ACHN (cell line): ENCODE results near the gene RPS6KA3.
"Not testable (repeated sequence)": the region's sequence is repeated elsewhere in the genome, so short reads cannot be mapped to it uniquely, and the experiment has no call there.

Experiments used
- DNase-seq: peaks from one replicate; pipeline ENCODE4 v3.0.0-alpha.2; 2015
- in situ Hi-C: cut with HindIII; loops from 2 replicates; pipeline ENCODE4 v1.10.0; 2017; ENCODE audit warnings: low sequenced_read_pairs, low pct_ligation_motif_present, low pct_unique_long_range_greater_than_20kb

The RPS6KA3 gene

GRCh38 chrX:20127440-20127839, 139.3 kb downstream of the RPS6KA3 start:
- DNase-seq, in situ Hi-C loops: not testable (repeated sequence)

- in situ Hi-C loops = not testable (repeated sequence)
Observed at GRCh38 chrX:20126833-20127232, 139.9 kb downstream of the RPS6KA3 start.

GRCh38 chrX:20124964-20125363, 141.7 kb downstream of the RPS6KA3 start:
- DNase-seq = no peak
- in situ Hi-C loops = no loop called here

More at GRCh38 chrX:20126833-20127232, 139.9 kb downstream of the RPS6KA3 start:
- not testable (repeated sequence) for DNase-seq

GRCh38 chrX:20118065-20118824, 148.5 kb downstream of the RPS6KA3 start:
- in situ Hi-C loops = no loop called here
- no peak for DNase-seq

- DNase-seq = no peak
Observed at GRCh38 chrX:20116577-20117240, 150.0 kb downstream of the RPS6KA3 start, which contains the start of gene MAP7D2. MAP7D2 (minus strand) TSS chrX:20116907; CDS start chrX:20116879, 28 bp downstream.

GRCh38 chrX:20116087-20116576, 150.6 kb downstream of the RPS6KA3 start:
- no peak for DNase-seq
- in situ Hi-C loops = no loop called here

More at GRCh38 chrX:20116577-20117240, 150.0 kb downstream of the RPS6KA3 start, which contains the start of gene MAP7D2:
- in situ Hi-C loops = no loop called here

GRCh38 chrX:20112022-20112774, 154.5 kb downstream of the RPS6KA3 start:
- in situ Hi-C loops = no loop called here
- DNase-seq = no peak

- in situ Hi-C loops = no loop called here
- DNase-seq = no peak
Observed at GRCh38 chrX:20111271-20111670, 155.4 kb downstream of the RPS6KA3 start.

GRCh38 chrX:20101934-20102581, 164.7 kb downstream of the RPS6KA3 start:
- in situ Hi-C loops = no loop called here
- no peak for DNase-seq
